K562 (cell line): Measurements from ENCODE around the gene MALAT1. TPM values are rescaled to one million over a fixed set of nuclear protein-coding genes. Genes with fewer than 3 reads are reported as not detected.

Experiments used
- CC2D1A ChIP-seq: fragments of 450-650 bp; IDR thresholded peaks from 2 replicates; pipeline ENCODE4 v1.6.1; 2017; ENCODE audit warnings: mild to moderate bottlenecking
- DLX4 ChIP-seq: fragments of 250-450 bp; sonication (Bioruptor Pico); IDR thresholded peaks from 2 replicates; pipeline ENCODE4 v1.6.1; 2021; ENCODE audit warnings: mild to moderate bottlenecking
- GTF3C2 ChIP-seq: IDR thresholded peaks from 3 replicates; pipeline ENCODE4 v1.6.1; 2011; ENCODE audit warnings: borderline replicate concordance, mild to moderate bottlenecking, moderate library complexity; ENCODE audit not compliant: insufficient read length; ENCODE audit errors: extremely low read depth
- HBP1 ChIP-seq: fragments of 450-650 bp; formaldehyde crosslinking; IDR thresholded peaks from 2 replicates; pipeline ENCODE4 v1.4.0; 2022; ENCODE audit warnings: missing genetic modification characterization
- HNRNPL ChIP-seq: fragments of 200-400 bp; formaldehyde crosslinking; IDR thresholded peaks from 2 replicates; pipeline ENCODE4 v1.6.1; 2017; ENCODE audit warnings: low read depth, mild to moderate bottlenecking, low read length
- OTX1 ChIP-seq: fragments of 450-650 bp; formaldehyde crosslinking; IDR thresholded peaks from 2 replicates; pipeline ENCODE4 v1.4.0; 2022; ENCODE audit warnings: mild to moderate bottlenecking
- PRPF4 ChIP-seq: fragments of 200-400 bp; formaldehyde crosslinking; IDR thresholded peaks from one replicate; pipeline ENCODE4 v1.6.1; 2017; ENCODE audit warnings: low read length, low read depth, mild to moderate bottlenecking; ENCODE audit not compliant: insufficient read depth, poor library complexity, severe bottlenecking
- RBFOX2 ChIP-seq: fragments of 200-400 bp; formaldehyde crosslinking; IDR thresholded peaks from 2 replicates; pipeline ENCODE4 v1.6.1; 2017; ENCODE audit warnings: low read depth, mild to moderate bottlenecking, low read length, moderate library complexity
- RFX7 ChIP-seq: fragments of 250-450 bp; sonication (Bioruptor Pico); IDR thresholded peaks from 2 replicates; pipeline ENCODE4 v1.5.1; 2021; ENCODE audit warnings: mild to moderate bottlenecking
- ZNF436 ChIP-seq: fragments of 250-450, 450-650 bp; sonication (Bioruptor Pico); formaldehyde crosslinking; IDR thresholded peaks from 2 replicates; pipeline ENCODE4 v1.7.0; 2020; ENCODE audit warnings: mild to moderate bottlenecking
- polyA plus RNA-seq, 8 experiments: library from polyadenylated mRNA; depleted of rRNA in 4 of 8; stranded (reverse) in 5 of 8; unstranded in 3 of 8; fragments of >200 nt; fragmentation: Nextera tagmentation in 2 of 8; fragmentation: Illumina TruSeq in 1 of 8; extraction: Ambion mirVana in 2 of 8; extraction: Trizol in 1 of 8; gene quantifications; 2 replicates each; pipeline versions ENCODE4 v1.2.1 to v1.2.3, GENCODE V29; 2011 to 2014; ENCODE audit warnings: inconsistent platforms in 1 of 8, missing spikeins in 1 of 8
- total RNA-seq, 7 experiments: library from RNA; depleted of rRNA in 6 of 7; stranded (reverse); fragments of >200 nt in 6 of 7; fragmentation: Illumina TruSeq in 2 of 7; extraction: Trizol in 2 of 7; gene quantifications; 2 replicates each; pipeline versions ENCODE4 v1.2.1 to v1.2.3, GENCODE V29; 2011 to 2021; ENCODE audit warnings: low replicate concordance in 1 of 7
- TF ChIP-seq, protein P1 (sequence below), 2 experiments: fragments of 450-650 bp; formaldehyde crosslinking in 1 of 2; IDR thresholded peaks; 2 replicates each; pipeline versions ENCODE4 v1.4.0 to v1.6.1; 2014 to 2020; ENCODE audit warnings: mild to moderate bottlenecking in 2 of 2, borderline replicate concordance in 1 of 2, low read depth in 1 of 2
- TF ChIP-seq, protein P2 (sequence below): sonication (generic); formaldehyde crosslinking; IDR thresholded peaks from 2 replicates; pipeline ENCODE4 v1.8.0; 2022; ENCODE audit warnings: missing genetic modification reagents, mild to moderate bottlenecking, moderate library complexity, borderline replicate concordance

MALAT1 gene
- total and polyA plus RNA-seq, 9 of the 15 experiments (the other 6 are each of a cell fraction or from before 2014, with no cell fraction given), result 363 to 8,715 (median 2,351) TPM

- TF ChIP-seq, protein P1, sequence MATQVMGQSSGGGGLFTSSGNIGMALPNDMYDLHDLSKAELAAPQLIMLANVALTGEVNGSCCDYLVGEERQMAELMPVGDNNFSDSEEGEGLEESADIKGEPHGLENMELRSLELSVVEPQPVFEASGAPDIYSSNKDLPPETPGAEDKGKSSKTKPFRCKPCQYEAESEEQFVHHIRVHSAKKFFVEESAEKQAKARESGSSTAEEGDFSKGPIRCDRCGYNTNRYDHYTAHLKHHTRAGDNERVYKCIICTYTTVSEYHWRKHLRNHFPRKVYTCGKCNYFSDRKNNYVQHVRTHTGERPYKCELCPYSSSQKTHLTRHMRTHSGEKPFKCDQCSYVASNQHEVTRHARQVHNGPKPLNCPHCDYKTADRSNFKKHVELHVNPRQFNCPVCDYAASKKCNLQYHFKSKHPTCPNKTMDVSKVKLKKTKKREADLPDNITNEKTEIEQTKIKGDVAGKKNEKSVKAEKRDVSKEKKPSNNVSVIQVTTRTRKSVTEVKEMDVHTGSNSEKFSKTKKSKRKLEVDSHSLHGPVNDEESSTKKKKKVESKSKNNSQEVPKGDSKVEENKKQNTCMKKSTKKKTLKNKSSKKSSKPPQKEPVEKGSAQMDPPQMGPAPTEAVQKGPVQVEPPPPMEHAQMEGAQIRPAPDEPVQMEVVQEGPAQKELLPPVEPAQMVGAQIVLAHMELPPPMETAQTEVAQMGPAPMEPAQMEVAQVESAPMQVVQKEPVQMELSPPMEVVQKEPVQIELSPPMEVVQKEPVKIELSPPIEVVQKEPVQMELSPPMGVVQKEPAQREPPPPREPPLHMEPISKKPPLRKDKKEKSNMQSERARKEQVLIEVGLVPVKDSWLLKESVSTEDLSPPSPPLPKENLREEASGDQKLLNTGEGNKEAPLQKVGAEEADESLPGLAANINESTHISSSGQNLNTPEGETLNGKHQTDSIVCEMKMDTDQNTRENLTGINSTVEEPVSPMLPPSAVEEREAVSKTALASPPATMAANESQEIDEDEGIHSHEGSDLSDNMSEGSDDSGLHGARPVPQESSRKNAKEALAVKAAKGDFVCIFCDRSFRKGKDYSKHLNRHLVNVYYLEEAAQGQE (IDR thresholded peaks at IDR 0.05; ENCODE audit: borderline replicate concordance), result no peak
- TF ChIP-seq, protein P1 (CRISPR knock-in tag; IDR thresholded peaks at IDR 0.05; ENCODE audit: low read depth), result no peak
- TF ChIP-seq ZNF436 (CRISPR knock-in tag), result peak; percentile 83
- TF ChIP-seq CC2D1A, result 0 out of 2 replicates have a peak, but pooled peaks have one; percentile 0
- TF ChIP-seq, protein P2, sequence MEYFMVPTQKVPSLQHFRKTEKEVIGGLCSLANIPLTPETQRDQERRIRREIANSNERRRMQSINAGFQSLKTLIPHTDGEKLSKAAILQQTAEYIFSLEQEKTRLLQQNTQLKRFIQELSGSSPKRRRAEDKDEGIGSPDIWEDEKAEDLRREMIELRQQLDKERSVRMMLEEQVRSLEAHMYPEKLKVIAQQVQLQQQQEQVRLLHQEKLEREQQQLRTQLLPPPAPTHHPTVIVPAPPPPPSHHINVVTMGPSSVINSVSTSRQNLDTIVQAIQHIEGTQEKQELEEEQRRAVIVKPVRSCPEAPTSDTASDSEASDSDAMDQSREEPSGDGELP (CRISPR knock-in tag), result no peak
- no peak for TF ChIP-seq GTF3C2
- peak; percentile 85 for TF ChIP-seq RBFOX2
- peak; percentile 4; the same call in 1 of the 2 replicates for TF ChIP-seq HNRNPL
- no peak for TF ChIP-seq OTX1 (CRISPR knock-in tag)
- TF ChIP-seq HBP1 (CRISPR knock-in tag), result peak; percentile 82
- TF ChIP-seq DLX4, result no peak
- TF ChIP-seq RFX7 (CRISPR knock-in tag), result peak; percentile 89
- TF ChIP-seq PRPF4, result peak; percentile 47
Observed at GRCh38 chr11:65499713-65500386, 1.0 kb downstream of the MALAT1 start (continued).
